HG03565 (cell line): ENCODE measurements around the gene HTRA1.

Source experiments
- ATAC-seq: cut with Tn5 transposase; IDR thresholded peaks from one replicate; pipeline ENCODE4 v1.9.1; 2021; ENCODE audit warnings: mild to moderate bottlenecking, moderate library complexity; ENCODE audit not compliant: unreplicated experiment

HTRA1 gene

DNA sequence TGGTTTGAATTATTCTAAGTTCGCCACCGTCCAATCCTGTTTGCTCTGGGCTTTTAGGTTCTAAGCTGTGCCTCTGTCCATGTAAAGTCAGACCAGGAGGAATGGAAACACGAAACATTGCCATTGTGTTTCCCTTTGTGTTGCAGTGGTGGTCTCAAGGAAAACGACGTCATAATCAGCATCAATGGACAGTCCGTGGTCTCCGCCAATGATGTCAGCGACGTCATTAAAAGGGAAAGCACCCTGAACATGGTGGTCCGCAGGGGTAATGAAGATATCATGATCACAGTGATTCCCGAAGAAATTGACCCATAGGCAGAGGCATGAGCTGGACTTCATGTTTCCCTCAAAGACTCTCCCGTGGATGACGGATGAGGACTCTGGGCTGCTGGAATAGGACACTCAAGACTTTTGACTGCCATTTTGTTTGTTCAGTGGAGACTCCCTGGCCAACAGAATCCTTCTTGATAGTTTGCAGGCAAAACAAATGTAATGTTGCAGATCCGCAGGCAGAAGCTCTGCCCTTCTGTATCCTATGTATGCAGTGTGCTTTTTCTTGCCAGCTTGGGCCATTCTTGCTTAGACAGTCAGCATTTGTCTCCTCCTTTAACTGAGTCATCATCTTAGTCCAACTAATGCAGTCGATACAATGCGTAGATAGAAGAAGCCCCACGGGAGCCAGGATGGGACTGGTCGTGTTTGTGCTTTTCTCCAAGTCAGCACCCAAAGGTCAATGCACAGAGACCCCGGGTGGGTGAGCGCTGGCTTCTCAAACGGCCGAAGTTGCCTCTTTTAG lies 52.9 kb downstream of the HTRA1 start:
- ATAC-seq: no peak

- no peak for ATAC-seq
Observed at GRCh38 chr10:122515022-122515424, 53.7 kb downstream of the HTRA1 start.

DNA sequence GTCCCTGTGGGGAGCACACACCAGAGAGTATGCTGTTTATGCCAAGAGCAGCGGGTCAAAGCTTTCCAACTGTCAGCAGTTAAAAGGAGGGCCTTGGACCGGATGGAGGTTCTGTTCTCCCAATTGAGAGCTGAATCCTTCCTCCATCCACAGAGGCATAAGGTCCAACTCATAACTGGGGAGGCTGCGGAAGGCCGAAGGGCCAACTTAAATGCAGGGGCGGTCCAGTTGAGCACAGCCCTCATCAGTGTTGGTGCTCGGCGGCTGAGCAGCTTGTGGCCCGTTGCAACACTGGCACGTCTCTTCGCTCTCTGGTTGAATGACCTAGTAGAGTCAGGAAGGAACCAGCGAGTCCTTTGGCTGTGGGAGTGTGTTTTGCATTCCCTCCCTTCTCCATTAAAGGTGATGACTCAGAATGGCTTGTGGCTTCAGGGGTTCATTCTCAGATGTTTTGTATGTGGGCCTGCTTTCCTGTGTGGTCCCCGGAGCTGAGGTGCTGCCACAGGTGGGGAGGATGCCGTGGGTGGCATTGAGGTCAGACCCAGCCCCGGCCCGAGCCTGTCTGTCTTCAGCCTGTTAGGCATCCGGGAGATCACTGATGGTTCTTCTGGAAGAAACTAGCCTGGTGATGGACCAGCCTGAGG lies 54.4 kb downstream of the HTRA1 start:
- ATAC-seq: peak; percentile 85

- ATAC-seq: no peak
Observed at GRCh38 chr10:122516734-122517133, 55.4 kb downstream of the HTRA1 start.

- ATAC-seq: no peak
Observed at GRCh38 chr10:122519144-122519543, 57.8 kb downstream of the HTRA1 start.

DNA sequence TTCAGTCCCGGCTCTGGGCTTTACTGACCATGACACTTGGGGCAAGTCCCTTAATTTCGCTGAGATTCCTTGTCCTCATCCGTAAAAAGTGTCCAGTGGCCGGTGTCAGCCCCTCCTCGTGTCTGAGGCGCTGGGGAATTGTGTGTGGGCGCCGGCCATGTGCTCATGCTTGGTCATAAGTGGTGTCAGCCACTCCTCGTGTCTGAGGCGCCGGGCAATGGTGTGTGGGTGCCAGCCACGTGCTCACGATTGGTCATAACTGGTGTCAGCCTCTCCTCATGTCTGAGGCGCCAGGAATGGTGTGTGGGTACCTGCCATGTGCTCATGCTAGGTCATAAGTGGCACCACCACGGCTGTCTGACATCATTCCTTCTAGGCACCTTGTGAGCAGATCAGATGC lies 58.5 kb downstream of the HTRA1 start:
- ATAC-seq: no peak

- ATAC-seq: no peak
Observed at GRCh38 chr10:122521011-122521410, 59.7 kb downstream of the HTRA1 start.

DNA sequence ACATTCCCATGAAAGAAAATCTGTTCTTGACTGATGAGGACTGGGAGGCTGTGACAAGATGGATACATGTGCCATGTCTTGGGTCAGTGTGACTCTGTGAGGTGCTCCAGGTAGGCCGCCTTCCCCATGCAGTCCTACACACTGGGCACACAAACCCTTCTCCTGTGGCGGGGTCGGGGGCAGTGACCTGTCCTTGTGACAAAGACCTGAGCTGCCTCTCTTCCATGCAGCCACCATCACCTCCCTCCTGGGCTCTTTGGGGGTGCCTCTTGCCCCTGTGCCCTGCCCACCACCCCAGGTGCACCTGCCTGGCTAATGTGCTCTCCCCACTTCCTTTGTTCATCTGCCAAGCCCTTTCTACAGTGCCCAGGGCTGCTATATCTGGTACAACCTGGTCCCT lies 63.5 kb downstream of the HTRA1 start:
- no peak for ATAC-seq

DNA sequence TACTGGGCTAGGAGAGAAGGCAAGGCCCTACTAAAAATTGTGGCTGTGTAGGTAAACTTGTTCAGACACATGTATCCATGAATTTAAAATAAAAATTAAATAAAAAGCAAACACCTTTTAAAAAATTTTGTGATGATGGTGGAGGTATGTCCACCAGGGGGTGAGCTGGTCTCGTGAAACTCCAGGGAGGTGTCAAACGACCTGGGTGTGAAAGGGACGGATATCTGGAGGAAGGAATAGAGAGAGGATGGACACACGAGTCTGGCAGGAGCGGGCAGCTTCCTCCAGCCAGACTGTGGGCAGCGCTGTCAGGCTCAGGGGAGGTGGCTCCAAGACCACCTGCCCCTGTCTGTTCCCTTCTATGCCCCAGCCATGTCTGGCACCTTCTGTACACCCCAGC lies 64.4 kb downstream of the HTRA1 start:
- no peak for ATAC-seq

DNA sequence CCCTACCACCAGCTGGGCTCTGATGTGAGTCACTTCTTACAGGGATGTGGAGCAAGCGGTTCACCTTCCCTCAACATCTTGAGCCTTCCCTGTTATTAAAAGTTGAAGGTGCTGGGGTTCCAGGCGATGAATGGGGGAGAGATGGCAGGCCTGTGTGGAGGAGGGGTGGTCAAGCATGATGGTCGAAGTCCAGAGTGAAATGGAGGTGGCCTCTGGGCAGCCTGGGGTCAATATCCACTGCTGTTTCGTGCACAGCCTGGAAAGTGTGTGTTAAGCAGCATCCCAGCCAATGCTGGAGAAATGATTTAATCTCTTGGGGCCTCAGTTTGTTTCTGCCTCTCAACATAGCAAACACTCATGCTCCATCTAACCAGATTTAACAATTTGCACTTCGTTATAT lies 65.5 kb downstream of the HTRA1 start:
- no peak for ATAC-seq

DNA sequence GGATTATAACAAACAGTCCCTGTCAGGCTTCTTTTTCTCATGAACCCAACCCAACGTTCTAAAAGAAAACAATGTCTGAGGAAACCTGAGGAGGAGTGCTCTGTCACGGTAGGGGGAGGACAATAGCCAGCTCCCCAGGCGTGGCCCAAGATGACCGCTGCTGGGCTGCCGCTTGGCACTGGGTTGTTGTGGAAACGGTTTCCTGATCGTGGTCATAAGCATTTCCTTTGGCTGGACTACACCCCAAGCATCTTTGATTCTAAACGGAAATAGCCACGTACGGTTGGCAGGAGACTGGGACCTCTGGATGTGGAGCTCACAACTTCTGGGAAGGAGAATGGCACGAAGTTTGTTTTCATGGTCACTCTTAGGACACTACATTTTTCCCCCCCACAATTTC lies 68.8 kb downstream of the HTRA1 start:
- ATAC-seq: no peak

- ATAC-seq: no peak
Observed at GRCh38 chr10:122531261-122531660, 69.9 kb downstream of the HTRA1 start.

DNA sequence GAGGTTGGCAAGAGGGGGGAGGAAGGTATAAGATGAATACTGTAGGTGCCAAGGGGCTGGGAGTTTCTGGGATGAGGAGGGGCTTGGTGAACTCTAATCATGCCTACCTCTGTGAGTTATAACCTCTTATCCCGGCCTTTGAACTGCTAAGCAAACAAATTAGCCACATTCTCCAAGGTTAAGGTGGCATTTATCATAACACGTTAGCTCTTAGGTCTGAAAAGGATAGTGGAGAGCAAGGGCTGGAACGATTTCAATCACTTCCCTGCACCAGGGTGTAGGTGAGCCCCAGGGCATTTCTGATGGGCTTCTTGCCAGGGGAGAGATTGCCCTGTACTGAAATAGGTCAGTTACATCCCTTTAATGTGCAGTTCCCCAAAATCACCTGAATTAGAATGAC lies 70.6 kb downstream of the HTRA1 start:
- no peak for ATAC-seq

DNA sequence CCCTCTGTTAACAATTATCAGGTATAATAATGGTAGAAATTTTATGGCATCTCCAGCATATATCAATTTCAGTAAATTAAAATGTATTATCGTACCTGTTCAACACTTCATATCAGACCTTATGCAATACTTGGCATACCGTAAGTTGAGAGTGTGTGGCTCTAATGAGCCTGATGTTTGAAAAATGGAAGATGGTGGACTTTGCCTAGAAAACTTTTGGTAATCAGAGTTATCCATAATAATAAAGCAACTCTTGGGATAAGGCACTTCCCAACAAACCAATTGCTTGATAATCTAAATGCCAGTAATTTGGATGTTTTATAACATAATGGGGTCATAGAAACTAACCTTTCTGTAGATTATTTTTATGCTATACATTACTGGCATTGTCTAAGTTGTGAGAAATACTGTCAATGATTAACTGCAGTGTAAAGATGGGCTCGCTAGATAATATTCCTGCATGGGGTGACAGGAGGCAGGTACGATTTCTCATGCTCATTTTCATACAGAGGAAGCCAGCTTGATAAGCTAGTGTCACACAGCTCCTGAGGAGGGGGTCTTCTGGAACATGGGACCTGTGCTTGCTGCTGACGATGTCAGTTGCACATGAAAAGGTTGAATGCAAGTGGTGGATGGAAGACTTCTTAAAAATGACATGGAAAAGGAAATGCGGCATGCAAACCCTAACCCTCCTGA lies 71.4 kb downstream of the HTRA1 start:
- no peak for ATAC-seq

DNA sequence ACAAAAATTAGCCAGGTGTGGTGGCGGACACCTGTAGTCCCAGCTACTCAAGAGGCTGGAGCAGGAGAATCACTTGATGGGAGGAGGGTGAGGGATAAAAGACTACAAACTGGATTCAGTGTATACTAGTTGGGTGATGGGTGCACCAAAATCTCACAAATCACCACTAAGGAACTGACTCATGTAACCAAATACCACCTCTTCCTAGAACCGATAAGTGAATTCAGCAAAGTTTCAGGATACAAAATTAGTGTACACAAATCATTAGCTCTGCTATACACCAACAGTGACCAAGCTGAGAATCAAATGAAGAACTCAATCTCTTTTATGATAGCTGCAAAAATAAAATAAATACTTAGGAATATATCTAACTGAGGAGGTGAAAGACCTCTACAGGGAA lies 76.2 kb downstream of the HTRA1 start:
- no peak for ATAC-seq

- no peak for ATAC-seq
Observed at GRCh38 chr10:122541541-122542002, 80.2 kb downstream of the HTRA1 start.

DNA sequence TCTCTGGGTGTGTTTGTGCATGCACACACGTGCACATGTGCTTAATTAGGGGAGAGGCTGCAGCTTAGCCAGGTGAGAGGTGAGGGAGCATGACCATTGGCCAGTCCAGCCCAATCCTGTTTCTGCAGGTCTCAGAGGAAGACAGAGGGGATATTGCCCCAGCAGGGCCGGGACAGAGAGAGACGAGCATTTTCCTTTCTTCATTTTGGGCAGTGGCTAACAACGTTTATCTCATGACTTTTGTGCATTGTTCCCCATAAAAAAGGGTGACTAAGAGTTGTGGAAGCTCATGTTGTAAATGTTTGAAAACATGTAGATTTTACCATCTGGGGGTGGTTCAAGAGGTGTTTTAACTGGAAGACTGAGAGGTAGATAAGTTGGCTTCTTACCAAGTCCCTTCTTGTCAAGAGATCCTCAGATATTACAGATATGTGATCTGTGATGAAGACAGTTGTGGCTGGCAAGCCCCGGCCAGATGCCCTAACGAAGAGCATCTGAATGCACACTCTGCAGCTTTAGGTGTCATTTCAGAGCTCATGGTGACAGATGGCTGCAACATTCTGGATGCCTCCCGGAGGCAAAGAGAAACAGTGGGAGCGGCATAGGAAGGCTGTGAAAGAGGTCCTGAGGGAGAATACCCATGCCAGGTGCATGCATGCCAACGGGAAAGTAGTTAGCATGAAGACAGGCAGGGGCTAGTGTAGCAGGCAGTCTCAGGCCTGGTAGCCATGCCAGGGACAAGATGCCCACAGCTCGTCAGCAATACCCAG lies 82.5 kb downstream of the HTRA1 start:
- no peak for ATAC-seq

GRCh38 chr10:122544493-122544892 lies 83.1 kb downstream of the HTRA1 start:
- ATAC-seq: no peak

GRCh38 chr10:122546242-122546641 lies 84.9 kb downstream of the HTRA1 start:
- no peak for ATAC-seq

GRCh38 chr10:122548407-122549085 lies 87.2 kb downstream of the HTRA1 start:
- ATAC-seq: no peak

- ATAC-seq: no peak
Observed at GRCh38 chr10:122549636-122550035, 88.3 kb downstream of the HTRA1 start.
